ENCODE results near the gene RAI2.

DNA sequence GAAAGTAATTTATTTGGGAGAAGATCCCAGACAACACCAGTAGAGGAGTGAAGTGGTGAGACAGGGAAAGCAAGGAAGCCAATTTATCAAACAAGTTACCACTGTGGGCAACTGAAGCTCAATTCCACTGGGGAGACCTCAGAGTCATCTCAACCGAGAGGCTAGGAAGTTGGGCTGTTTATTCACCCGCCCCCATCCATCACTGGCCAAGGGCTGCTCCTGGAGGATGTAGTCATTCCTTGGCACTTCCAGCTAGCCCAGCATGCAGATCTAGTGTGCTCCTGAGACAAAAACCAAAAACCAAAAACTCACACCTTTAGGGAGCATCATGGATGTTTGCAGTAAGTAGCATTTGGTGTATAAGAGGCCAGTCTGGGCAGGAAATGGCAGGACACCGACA, 47.0 kb downstream of the RAI2 start:
- TF ChIP-seq, protein P1, sequence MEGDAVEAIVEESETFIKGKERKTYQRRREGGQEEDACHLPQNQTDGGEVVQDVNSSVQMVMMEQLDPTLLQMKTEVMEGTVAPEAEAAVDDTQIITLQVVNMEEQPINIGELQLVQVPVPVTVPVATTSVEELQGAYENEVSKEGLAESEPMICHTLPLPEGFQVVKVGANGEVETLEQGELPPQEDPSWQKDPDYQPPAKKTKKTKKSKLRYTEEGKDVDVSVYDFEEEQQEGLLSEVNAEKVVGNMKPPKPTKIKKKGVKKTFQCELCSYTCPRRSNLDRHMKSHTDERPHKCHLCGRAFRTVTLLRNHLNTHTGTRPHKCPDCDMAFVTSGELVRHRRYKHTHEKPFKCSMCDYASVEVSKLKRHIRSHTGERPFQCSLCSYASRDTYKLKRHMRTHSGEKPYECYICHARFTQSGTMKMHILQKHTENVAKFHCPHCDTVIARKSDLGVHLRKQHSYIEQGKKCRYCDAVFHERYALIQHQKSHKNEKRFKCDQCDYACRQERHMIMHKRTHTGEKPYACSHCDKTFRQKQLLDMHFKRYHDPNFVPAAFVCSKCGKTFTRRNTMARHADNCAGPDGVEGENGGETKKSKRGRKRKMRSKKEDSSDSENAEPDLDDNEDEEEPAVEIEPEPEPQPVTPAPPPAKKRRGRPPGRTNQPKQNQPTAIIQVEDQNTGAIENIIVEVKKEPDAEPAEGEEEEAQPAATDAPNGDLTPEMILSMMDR (IDR thresholded peaks at IDR 0.05), result no peak
- no peak for TF ChIP-seq POLR2A (IDR thresholded peaks at IDR 0.05)
